ENCODE data around the gene UXS1. TPM values are rescaled to one million over a fixed set of nuclear protein-coding genes. Genes with fewer than 3 reads are reported as not detected.

The UXS1 gene
- total RNA-seq, 1 experiment from 2014 or later, result 44.7 TPM

DNA sequence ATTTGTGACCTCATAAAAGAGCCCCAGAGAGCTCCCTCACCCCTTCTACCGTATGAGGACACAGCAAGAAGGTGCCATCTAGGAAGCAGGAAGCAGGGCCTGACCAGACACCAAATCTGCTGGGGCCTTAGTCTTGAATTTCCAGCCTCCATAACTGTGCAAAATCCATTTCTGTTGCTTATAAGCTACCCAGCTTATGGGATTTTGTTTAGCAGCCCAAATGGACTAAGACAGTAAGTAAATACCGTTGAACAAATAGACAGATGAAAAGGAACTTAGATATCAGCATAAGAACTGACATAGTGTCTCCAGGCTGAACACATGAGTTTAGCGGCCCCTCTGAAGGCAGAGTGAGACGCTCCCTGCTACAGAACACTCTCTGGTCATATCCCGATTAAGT lies 130.9 kb downstream of the UXS1 start:
- POLR2A ChIA-PET, result no interaction called here
- CTCF ChIA-PET, result no interaction called here
- peaks cover 35% of the 10 kb centered on the region for H3K27me3 Mint-ChIP-seq (ENCODE audit: low read depth)
- TF ChIP-seq, protein P1, sequence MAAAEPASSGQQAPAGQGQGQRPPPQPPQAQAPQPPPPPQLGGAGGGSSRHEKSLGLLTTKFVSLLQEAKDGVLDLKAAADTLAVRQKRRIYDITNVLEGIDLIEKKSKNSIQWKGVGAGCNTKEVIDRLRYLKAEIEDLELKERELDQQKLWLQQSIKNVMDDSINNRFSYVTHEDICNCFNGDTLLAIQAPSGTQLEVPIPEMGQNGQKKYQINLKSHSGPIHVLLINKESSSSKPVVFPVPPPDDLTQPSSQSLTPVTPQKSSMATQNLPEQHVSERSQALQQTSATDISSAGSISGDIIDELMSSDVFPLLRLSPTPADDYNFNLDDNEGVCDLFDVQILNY (CRISPR knock-in tag; IDR thresholded peaks at IDR 0.05), result no peak
- peaks cover 12% of the 10 kb centered on the region for H3K4me1 Mint-ChIP-seq
- peaks cover 9% of the 10 kb centered on the region for H3K9me3 Mint-ChIP-seq
- ATAC-seq (no peak), DNase-seq (ENCODE audit: low spot score) (no peak)
- no peak overlapping the region for H3K27ac Mint-ChIP-seq
- H3K36me3 Mint-ChIP-seq, result no peaks in the 10 kb centered on the region
- H3K4me3 Mint-ChIP-seq, result no peak overlapping the region

DNA sequence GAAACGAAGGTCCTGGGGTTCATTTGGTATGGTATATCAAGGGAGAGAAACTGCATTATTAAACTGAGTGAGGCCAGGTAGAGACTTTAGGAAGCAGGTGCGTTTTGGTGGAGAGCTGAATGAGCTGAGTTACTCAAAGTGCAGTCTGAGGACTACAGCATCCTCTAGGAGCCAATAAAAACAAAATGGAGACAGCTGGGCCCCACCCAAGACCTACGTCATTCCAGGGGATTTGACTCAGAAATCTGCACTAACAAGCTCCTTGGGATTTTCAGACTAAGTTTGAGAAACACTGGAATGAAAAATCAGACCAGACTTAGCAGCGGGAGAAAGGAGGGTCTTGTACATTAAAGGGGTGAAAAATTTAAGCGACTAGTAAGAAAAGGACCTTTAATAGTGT lies 131.5 kb downstream of the UXS1 start:
- no peak for DNase-seq (ENCODE audit: low spot score)
- POLR2A ChIA-PET, result no interaction called here
- Mint-ChIP-seq H3K27me3 (ENCODE audit: low read depth) (peaks cover 35% of the 10 kb centered on the region), H3K9me3 (peaks cover 9% of the 10 kb centered on the region), H3K36me3 (no peaks in the 10 kb centered on the region), H3K4me3 (no peak overlapping the region), H3K27ac (no peak overlapping the region), H3K4me1 (peaks cover 12% of the 10 kb centered on the region)
- CTCF ChIA-PET, result no interaction called here
- ATAC-seq, result no peak
- TF ChIP-seq SMAD4 (CRISPR knock-in tag; IDR thresholded peaks at IDR 0.05) (no peak), ZNF396 (CRISPR knock-in tag; IDR thresholded peaks at IDR 0.05; ENCODE audit: borderline replicate concordance) (no peak), GTF2I (CRISPR knock-in tag; conservative IDR thresholded peaks at IDR 0.05) (no peak), GABPB1 (CRISPR knock-in tag; IDR thresholded peaks at IDR 0.05) (no peak), TCF7 (CRISPR knock-in tag; IDR thresholded peaks at IDR 0.05; ENCODE audit: low read depth) (no peak), CREM (CRISPR knock-in tag; IDR thresholded peaks at IDR 0.05) (no peak), ZNF219 (CRISPR knock-in tag; IDR thresholded peaks at IDR 0.05; ENCODE audit: borderline replicate concordance) (no peak), ZNF671 (CRISPR knock-in tag; IDR thresholded peaks at IDR 0.05) (no peak), JUN (CRISPR knock-in tag; IDR thresholded peaks at IDR 0.05) (no peak)
- TF ChIP-seq, protein P2, sequence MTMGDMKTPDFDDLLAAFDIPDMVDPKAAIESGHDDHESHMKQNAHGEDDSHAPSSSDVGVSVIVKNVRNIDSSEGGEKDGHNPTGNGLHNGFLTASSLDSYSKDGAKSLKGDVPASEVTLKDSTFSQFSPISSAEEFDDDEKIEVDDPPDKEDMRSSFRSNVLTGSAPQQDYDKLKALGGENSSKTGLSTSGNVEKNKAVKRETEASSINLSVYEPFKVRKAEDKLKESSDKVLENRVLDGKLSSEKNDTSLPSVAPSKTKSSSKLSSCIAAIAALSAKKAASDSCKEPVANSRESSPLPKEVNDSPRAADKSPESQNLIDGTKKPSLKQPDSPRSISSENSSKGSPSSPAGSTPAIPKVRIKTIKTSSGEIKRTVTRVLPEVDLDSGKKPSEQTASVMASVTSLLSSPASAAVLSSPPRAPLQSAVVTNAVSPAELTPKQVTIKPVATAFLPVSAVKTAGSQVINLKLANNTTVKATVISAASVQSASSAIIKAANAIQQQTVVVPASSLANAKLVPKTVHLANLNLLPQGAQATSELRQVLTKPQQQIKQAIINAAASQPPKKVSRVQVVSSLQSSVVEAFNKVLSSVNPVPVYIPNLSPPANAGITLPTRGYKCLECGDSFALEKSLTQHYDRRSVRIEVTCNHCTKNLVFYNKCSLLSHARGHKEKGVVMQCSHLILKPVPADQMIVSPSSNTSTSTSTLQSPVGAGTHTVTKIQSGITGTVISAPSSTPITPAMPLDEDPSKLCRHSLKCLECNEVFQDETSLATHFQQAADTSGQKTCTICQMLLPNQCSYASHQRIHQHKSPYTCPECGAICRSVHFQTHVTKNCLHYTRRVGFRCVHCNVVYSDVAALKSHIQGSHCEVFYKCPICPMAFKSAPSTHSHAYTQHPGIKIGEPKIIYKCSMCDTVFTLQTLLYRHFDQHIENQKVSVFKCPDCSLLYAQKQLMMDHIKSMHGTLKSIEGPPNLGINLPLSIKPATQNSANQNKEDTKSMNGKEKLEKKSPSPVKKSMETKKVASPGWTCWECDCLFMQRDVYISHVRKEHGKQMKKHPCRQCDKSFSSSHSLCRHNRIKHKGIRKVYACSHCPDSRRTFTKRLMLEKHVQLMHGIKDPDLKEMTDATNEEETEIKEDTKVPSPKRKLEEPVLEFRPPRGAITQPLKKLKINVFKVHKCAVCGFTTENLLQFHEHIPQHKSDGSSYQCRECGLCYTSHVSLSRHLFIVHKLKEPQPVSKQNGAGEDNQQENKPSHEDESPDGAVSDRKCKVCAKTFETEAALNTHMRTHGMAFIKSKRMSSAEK (CRISPR knock-in tag; IDR thresholded peaks at IDR 0.05; ENCODE audit: borderline replicate concordance), result no peak
- TF ChIP-seq, protein P3, sequence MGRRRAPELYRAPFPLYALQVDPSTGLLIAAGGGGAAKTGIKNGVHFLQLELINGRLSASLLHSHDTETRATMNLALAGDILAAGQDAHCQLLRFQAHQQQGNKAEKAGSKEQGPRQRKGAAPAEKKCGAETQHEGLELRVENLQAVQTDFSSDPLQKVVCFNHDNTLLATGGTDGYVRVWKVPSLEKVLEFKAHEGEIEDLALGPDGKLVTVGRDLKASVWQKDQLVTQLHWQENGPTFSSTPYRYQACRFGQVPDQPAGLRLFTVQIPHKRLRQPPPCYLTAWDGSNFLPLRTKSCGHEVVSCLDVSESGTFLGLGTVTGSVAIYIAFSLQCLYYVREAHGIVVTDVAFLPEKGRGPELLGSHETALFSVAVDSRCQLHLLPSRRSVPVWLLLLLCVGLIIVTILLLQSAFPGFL (CRISPR knock-in tag; IDR thresholded peaks at IDR 0.05; ENCODE audit: borderline replicate concordance), result no peak
- TF ChIP-seq, protein P4, sequence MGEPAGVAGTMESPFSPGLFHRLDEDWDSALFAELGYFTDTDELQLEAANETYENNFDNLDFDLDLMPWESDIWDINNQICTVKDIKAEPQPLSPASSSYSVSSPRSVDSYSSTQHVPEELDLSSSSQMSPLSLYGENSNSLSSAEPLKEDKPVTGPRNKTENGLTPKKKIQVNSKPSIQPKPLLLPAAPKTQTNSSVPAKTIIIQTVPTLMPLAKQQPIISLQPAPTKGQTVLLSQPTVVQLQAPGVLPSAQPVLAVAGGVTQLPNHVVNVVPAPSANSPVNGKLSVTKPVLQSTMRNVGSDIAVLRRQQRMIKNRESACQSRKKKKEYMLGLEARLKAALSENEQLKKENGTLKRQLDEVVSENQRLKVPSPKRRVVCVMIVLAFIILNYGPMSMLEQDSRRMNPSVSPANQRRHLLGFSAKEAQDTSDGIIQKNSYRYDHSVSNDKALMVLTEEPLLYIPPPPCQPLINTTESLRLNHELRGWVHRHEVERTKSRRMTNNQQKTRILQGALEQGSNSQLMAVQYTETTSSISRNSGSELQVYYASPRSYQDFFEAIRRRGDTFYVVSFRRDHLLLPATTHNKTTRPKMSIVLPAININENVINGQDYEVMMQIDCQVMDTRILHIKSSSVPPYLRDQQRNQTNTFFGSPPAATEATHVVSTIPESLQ (CRISPR knock-in tag; IDR thresholded peaks at IDR 0.05), result no peak
- TF ChIP-seq, protein P5, sequence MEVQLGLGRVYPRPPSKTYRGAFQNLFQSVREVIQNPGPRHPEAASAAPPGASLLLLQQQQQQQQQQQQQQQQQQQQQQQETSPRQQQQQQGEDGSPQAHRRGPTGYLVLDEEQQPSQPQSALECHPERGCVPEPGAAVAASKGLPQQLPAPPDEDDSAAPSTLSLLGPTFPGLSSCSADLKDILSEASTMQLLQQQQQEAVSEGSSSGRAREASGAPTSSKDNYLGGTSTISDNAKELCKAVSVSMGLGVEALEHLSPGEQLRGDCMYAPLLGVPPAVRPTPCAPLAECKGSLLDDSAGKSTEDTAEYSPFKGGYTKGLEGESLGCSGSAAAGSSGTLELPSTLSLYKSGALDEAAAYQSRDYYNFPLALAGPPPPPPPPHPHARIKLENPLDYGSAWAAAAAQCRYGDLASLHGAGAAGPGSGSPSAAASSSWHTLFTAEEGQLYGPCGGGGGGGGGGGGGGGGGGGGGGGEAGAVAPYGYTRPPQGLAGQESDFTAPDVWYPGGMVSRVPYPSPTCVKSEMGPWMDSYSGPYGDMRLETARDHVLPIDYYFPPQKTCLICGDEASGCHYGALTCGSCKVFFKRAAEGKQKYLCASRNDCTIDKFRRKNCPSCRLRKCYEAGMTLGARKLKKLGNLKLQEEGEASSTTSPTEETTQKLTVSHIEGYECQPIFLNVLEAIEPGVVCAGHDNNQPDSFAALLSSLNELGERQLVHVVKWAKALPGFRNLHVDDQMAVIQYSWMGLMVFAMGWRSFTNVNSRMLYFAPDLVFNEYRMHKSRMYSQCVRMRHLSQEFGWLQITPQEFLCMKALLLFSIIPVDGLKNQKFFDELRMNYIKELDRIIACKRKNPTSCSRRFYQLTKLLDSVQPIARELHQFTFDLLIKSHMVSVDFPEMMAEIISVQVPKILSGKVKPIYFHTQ (CRISPR knock-in tag; IDR thresholded peaks at IDR 0.05), result no peak
- TF ChIP-seq, protein P6, sequence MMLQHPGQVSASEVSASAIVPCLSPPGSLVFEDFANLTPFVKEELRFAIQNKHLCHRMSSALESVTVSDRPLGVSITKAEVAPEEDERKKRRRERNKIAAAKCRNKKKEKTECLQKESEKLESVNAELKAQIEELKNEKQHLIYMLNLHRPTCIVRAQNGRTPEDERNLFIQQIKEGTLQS (CRISPR knock-in tag; conservative IDR thresholded peaks at IDR 0.05), result no peak
- TF ChIP-seq, protein P7, sequence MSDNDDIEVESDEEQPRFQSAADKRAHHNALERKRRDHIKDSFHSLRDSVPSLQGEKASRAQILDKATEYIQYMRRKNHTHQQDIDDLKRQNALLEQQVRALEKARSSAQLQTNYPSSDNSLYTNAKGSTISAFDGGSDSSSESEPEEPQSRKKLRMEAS (CRISPR knock-in tag; IDR thresholded peaks at IDR 0.05), result no peak
- TF ChIP-seq, protein P8, sequence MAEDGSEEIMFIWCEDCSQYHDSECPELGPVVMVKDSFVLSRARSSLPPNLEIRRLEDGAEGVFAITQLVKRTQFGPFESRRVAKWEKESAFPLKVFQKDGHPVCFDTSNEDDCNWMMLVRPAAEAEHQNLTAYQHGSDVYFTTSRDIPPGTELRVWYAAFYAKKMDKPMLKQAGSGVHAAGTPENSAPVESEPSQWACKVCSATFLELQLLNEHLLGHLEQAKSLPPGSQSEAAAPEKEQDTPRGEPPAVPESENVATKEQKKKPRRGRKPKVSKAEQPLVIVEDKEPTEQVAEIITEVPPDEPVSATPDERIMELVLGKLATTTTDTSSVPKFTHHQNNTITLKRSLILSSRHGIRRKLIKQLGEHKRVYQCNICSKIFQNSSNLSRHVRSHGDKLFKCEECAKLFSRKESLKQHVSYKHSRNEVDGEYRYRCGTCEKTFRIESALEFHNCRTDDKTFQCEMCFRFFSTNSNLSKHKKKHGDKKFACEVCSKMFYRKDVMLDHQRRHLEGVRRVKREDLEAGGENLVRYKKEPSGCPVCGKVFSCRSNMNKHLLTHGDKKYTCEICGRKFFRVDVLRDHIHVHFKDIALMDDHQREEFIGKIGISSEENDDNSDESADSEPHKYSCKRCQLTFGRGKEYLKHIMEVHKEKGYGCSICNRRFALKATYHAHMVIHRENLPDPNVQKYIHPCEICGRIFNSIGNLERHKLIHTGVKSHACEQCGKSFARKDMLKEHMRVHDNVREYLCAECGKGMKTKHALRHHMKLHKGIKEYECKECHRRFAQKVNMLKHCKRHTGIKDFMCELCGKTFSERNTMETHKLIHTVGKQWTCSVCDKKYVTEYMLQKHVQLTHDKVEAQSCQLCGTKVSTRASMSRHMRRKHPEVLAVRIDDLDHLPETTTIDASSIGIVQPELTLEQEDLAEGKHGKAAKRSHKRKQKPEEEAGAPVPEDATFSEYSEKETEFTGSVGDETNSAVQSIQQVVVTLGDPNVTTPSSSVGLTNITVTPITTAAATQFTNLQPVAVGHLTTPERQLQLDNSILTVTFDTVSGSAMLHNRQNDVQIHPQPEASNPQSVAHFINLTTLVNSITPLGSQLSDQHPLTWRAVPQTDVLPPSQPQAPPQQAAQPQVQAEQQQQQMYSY (CRISPR knock-in tag; IDR thresholded peaks at IDR 0.05), result no peak
- TF ChIP-seq, protein P9, sequence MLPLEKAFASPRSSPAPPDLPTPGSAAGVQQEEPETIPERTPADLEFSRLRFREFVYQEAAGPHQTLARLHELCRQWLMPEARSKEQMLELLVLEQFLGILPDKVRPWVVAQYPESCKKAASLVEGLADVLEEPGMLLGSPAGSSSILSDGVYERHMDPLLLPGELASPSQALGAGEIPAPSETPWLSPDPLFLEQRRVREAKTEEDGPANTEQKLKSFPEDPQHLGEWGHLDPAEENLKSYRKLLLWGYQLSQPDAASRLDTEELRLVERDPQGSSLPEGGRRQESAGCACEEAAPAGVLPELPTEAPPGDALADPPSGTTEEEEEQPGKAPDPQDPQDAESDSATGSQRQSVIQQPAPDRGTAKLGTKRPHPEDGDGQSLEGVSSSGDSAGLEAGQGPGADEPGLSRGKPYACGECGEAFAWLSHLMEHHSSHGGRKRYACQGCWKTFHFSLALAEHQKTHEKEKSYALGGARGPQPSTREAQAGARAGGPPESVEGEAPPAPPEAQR (CRISPR knock-in tag; IDR thresholded peaks at IDR 0.05), result no peak

Measured in WTC11 (cell line).